Muscle layer of colon (tissue), 2 donors: ENCODE results near the gene C21orf91.

Experiments used
- H3K27ac ChIP-seq: one replicate; pipeline ENCODE4 v1.7.0; 2013; ENCODE audit warnings: low read depth, mild to moderate bottlenecking, low read length, moderate library complexity
- H3K27me3 ChIP-seq, 2 donors: one replicate each; pipeline ENCODE4 v1.7.0; 2013; ENCODE audit warnings: low read length in 2 of 2, mild to moderate bottlenecking in 2 of 2; ENCODE audit not compliant: insufficient read depth in 2 of 2, control insufficient read depth in 1 of 2
- H3K36me3 ChIP-seq: one replicate; pipeline ENCODE4 v1.7.0; 2013; ENCODE audit warnings: mild to moderate bottlenecking, low read length; ENCODE audit not compliant: insufficient read depth
- H3K4me1 ChIP-seq: one replicate; pipeline ENCODE4 v1.7.0; 2013; ENCODE audit warnings: mild to moderate bottlenecking, low read length; ENCODE audit not compliant: insufficient read depth
- H3K4me3 ChIP-seq, 2 donors: one replicate each; pipeline ENCODE4 v1.7.0; 2013; ENCODE audit warnings: low read length in 2 of 2, low read depth in 1 of 2, mild to moderate bottlenecking in 1 of 2, moderate library complexity in 1 of 2
- H3K9ac ChIP-seq: one replicate; pipeline ENCODE4 v1.7.0; 2013; ENCODE audit warnings: low read length
- H3K9me3 ChIP-seq: one replicate; pipeline ENCODE4 v1.7.0; 2013; ENCODE audit warnings: mild to moderate bottlenecking, low read length
- donor health status: abdominal sarcoma.
- donor health status: Adenocarcinoma of cecum.

The C21orf91 gene

GRCh38 chr21:17823846-17824245, 4.7 kb upstream of the C21orf91 start:
- H3K9ac ChIP-seq: no peak overlapping the region
- no peaks in the 10 kb centered on the region for H3K36me3 ChIP-seq
- no peak overlapping the region for H3K27ac ChIP-seq
- H3K27me3 ChIP-seq: no peaks in the 10 kb centered on the region
- no peak overlapping the region for H3K4me3 ChIP-seq
- no peaks in the 10 kb centered on the region for H3K9me3 ChIP-seq
- no peaks in the 10 kb centered on the region for H3K4me1 ChIP-seq

GRCh38 chr21:17821121-17821520, 2.0 kb upstream of the C21orf91 start:
- Histone ChIP-seq H3K9me3 (no peaks in the 10 kb centered on the region), H3K27me3 (no peaks in the 10 kb centered on the region), H3K4me3 (no peak overlapping the region), H3K4me1 (peaks cover 11% of the 10 kb centered on the region), H3K9ac (no peak overlapping the region), H3K36me3 (no peaks in the 10 kb centered on the region), H3K27ac (no peak overlapping the region)

GRCh38 chr21:17819877-17820229, 697 bp upstream of the C21orf91 start:
- H3K27me3 ChIP-seq: no peaks in the 10 kb centered on the region

GRCh38 chr21:17818186-17819113, 706 bp downstream of the C21orf91 start:
- no peaks in the 10 kb centered on the region for H3K27me3 ChIP-seq
- H3K9ac ChIP-seq: peak overlapping the region; percentile 81
- H3K4me3 ChIP-seq: peak overlapping the region; percentile 67 to 91
- no peaks in the 10 kb centered on the region for H3K9me3 ChIP-seq
- H3K4me1 ChIP-seq: peaks cover 11% of the 10 kb centered on the region
- peak overlapping the region; percentile 90 for H3K27ac ChIP-seq
- H3K36me3 ChIP-seq: peaks cover 5% of the 10 kb centered on the region

More at GRCh38 chr21:17819877-17820229, 697 bp upstream of the C21orf91 start:
- Histone ChIP-seq H3K4me1 (peaks cover 11% of the 10 kb centered on the region), H3K9me3 (no peaks in the 10 kb centered on the region), H3K27ac (peak overlapping the region; percentile 90), H3K36me3 (peaks cover 4% of the 10 kb centered on the region), H3K9ac (peak overlapping the region; percentile 0), H3K4me3 (peak overlapping the region; percentile 67 to 91)

- H3K9ac ChIP-seq: no peak overlapping the region
- H3K4me3 ChIP-seq: no peak overlapping the region
- peaks cover 12% of the 10 kb centered on the region for H3K36me3 ChIP-seq
- no peaks in the 10 kb centered on the region for H3K9me3 ChIP-seq
- peaks cover 11% of the 10 kb centered on the region for H3K4me1 ChIP-seq
- no peak overlapping the region for H3K27ac ChIP-seq
- no peaks in the 10 kb centered on the region for H3K27me3 ChIP-seq
Measured at GRCh38 chr21:17813353-17813752, 5.8 kb downstream of the C21orf91 start.

- Histone ChIP-seq H3K9me3 (no peaks in the 10 kb centered on the region), H3K27me3 (no peaks in the 10 kb centered on the region), H3K4me3 (no peak overlapping the region), H3K9ac (no peak overlapping the region), H3K27ac (no peak overlapping the region), H3K36me3 (no peaks in the 10 kb centered on the region), H3K4me1 (no peaks in the 10 kb centered on the region)
Measured at GRCh38 chr21:17805966-17806365, 13.2 kb downstream of the C21orf91 start.

- H3K9ac ChIP-seq: no peak overlapping the region
- no peak overlapping the region for H3K4me3 ChIP-seq
- H3K4me1 ChIP-seq: no peaks in the 10 kb centered on the region
- no peaks in the 10 kb centered on the region for H3K27me3 ChIP-seq
- H3K27ac ChIP-seq: no peak overlapping the region
- H3K9me3 ChIP-seq: no peaks in the 10 kb centered on the region
- H3K36me3 ChIP-seq: no peaks in the 10 kb centered on the region
Measured at GRCh38 chr21:17803536-17803935, 15.6 kb downstream of the C21orf91 start.

GRCh38 chr21:17802572-17802971, 16.6 kb downstream of the C21orf91 start:
- no peaks in the 10 kb centered on the region for H3K9me3 ChIP-seq
- H3K27ac ChIP-seq: no peak overlapping the region
- no peak overlapping the region for H3K4me3 ChIP-seq
- H3K27me3 ChIP-seq: no peaks in the 10 kb centered on the region
- H3K9ac ChIP-seq: no peak overlapping the region
- no peaks in the 10 kb centered on the region for H3K4me1 ChIP-seq
- H3K36me3 ChIP-seq: no peaks in the 10 kb centered on the region

GRCh38 chr21:17799414-17800164, 19.6 kb downstream of the C21orf91 start:
- Histone ChIP-seq H3K9me3 (no peaks in the 10 kb centered on the region), H3K4me1 (no peaks in the 10 kb centered on the region), H3K27ac (no peak overlapping the region), H3K4me3 (no peak overlapping the region), H3K27me3 (no peaks in the 10 kb centered on the region), H3K36me3 (no peaks in the 10 kb centered on the region), H3K9ac (no peak overlapping the region)

GRCh38 chr21:17798796-17799195, 20.4 kb downstream of the C21orf91 start:
- H3K9me3 ChIP-seq: no peaks in the 10 kb centered on the region
- H3K4me3 ChIP-seq: no peak overlapping the region
- H3K9ac ChIP-seq: no peak overlapping the region
- no peaks in the 10 kb centered on the region for H3K27me3 ChIP-seq
- no peaks in the 10 kb centered on the region for H3K4me1 ChIP-seq
- H3K27ac ChIP-seq: no peak overlapping the region
- no peaks in the 10 kb centered on the region for H3K36me3 ChIP-seq

- no peak overlapping the region for H3K9ac ChIP-seq
- H3K27ac ChIP-seq: no peak overlapping the region
- H3K27me3 ChIP-seq: no peaks in the 10 kb centered on the region
- no peaks in the 10 kb centered on the region for H3K4me1 ChIP-seq
- H3K4me3 ChIP-seq: no peak overlapping the region
- H3K36me3 ChIP-seq: no peaks in the 10 kb centered on the region
- H3K9me3 ChIP-seq: no peaks in the 10 kb centered on the region
Measured at GRCh38 chr21:17797967-17798366, 21.2 kb downstream of the C21orf91 start.
